Measurements from ENCODE around the gene ATP1B3. TPM values are rescaled to one million over a fixed set of nuclear protein-coding genes. Genes with fewer than 3 reads are reported as not detected.
"Not testable (repeated sequence)": the region's sequence is repeated elsewhere in the genome, so short reads cannot be mapped to it uniquely, and the experiment has no call there.

ATP1B3 gene
- total RNA-seq, 2 donors from 2014 or later: 13.2 to 28.0 TPM

DNA sequence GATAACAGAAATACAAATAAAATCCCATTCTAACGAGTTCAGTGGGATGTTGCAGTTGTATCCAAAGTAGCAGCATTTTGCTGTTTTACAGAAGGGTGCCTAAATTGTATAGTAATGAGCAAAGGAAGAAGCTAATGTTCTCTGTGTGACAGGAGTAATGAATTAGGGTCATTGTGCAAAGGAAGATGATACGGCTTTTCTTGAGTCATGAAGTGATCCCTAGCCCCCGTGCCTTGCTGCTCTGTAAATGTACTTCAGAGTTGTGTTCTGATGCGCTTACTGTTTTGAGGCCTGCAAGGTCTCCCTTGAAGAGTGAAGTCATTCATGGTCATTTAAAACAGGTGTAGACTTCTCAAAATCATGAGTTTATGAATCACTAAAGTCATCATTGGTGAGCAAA is 37.9 kb downstream of the ATP1B3 start:
- no peak overlapping the region for H3K27ac ChIP-seq
- peaks cover 0 to 1% of the 10 kb centered on the region in 2 donors for H3K36me3 ChIP-seq (replicated peaks in 1 of 2; ENCODE audit: insufficient read depth in 1 of 2, low read depth in 2 of 2)
- H3K4me1 ChIP-seq: no peaks in the 10 kb centered on the region
- TF ChIP-seq POLR2A (IDR thresholded peaks at IDR 0.05): no peak
- TF ChIP-seq, protein P1, sequence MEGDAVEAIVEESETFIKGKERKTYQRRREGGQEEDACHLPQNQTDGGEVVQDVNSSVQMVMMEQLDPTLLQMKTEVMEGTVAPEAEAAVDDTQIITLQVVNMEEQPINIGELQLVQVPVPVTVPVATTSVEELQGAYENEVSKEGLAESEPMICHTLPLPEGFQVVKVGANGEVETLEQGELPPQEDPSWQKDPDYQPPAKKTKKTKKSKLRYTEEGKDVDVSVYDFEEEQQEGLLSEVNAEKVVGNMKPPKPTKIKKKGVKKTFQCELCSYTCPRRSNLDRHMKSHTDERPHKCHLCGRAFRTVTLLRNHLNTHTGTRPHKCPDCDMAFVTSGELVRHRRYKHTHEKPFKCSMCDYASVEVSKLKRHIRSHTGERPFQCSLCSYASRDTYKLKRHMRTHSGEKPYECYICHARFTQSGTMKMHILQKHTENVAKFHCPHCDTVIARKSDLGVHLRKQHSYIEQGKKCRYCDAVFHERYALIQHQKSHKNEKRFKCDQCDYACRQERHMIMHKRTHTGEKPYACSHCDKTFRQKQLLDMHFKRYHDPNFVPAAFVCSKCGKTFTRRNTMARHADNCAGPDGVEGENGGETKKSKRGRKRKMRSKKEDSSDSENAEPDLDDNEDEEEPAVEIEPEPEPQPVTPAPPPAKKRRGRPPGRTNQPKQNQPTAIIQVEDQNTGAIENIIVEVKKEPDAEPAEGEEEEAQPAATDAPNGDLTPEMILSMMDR (IDR thresholded peaks at IDR 0.05): no peak
- DNase-seq (no peak), ATAC-seq (no peak)
- no peaks in the 10 kb centered on the region for H3K9me3 ChIP-seq
- no peaks in the 10 kb centered on the region for H3K27me3 ChIP-seq
- H3K4me3 ChIP-seq: no peak overlapping the region
- intact Hi-C loops (cut with DNase I): no loop called here
- 81 to 86% methylated on average over 4 of the region's 4 CpGs for WGBS, 2 donors

DNA sequence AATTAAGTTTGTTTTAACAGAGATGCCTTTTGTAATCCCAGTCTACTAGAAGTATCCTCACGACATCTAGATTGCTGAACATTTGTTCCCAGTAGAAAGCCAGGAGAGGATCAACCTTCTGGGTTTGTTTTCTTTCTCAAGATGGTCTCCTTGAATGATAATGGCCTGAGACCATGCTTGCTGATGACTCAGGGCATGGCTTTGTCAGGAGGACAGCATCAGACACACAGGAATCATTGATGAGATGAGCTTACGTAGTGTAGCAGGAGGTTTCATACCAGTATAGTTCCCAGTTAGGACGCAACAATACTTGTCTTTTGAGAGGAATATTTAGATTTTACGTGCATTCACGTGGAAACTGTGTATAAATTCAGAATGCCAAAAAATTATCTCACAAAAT is 38.6 kb downstream of the ATP1B3 start:
- DNase-seq (no peak), ATAC-seq (no peak)
- no peak for TF ChIP-seq POLR2A (IDR thresholded peaks at IDR 0.05)
- TF ChIP-seq, protein P1 (IDR thresholded peaks at IDR 0.05): no peak
- intact Hi-C loops (cut with DNase I): no loop called here
- WGBS, 2 donors: 89 to 95% methylated on average over 5 of the region's 5 CpGs
- H3K36me3 ChIP-seq (replicated peaks in 1 of 2; ENCODE audit: insufficient read depth in 1 of 2, low read depth in 2 of 2): peaks cover 0 to 2% of the 10 kb centered on the region in 2 donors
- H3K4me1 ChIP-seq: no peaks in the 10 kb centered on the region
- H3K27ac ChIP-seq: no peak overlapping the region
- no peak overlapping the region for H3K4me3 ChIP-seq
- H3K27me3 ChIP-seq: no peaks in the 10 kb centered on the region
- no peaks in the 10 kb centered on the region for H3K9me3 ChIP-seq

DNA sequence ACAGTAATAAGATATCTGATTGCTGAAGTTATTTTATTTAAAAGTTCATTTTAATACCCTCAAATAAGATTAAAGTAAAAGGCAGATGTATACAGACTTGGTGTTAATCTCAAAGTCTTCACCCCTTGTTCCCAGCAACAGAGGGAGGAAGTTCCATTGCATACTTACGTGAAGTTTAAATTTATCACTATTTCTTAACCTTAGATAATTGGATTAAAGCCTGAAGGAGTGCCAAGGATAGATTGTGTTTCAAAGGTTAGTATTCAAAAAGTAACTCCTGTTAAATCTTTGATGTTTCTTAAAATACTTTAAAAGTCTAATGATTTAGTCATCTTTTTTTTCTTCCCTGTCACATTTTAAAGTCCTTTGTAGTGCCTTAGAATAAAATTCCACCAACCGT is 39.3 kb downstream of the ATP1B3 start:
- H3K27ac ChIP-seq: no peak overlapping the region
- WGBS, 2 donors: 76 to 80% methylated on average over 2 of the region's 2 CpGs
- ATAC-seq (no peak), DNase-seq (no peak)
- H3K4me1 ChIP-seq: no peaks in the 10 kb centered on the region
- intact Hi-C loops (cut with DNase I): no loop called here
- no peaks in the 10 kb centered on the region for H3K9me3 ChIP-seq
- TF ChIP-seq, protein P1 (IDR thresholded peaks at IDR 0.05): no peak
- TF ChIP-seq POLR2A (IDR thresholded peaks at IDR 0.05): no peak
- H3K4me3 ChIP-seq: no peak overlapping the region
- no peaks in the 10 kb centered on the region for H3K27me3 ChIP-seq
- peaks cover 0 to 2% of the 10 kb centered on the region in 2 donors for H3K36me3 ChIP-seq (replicated peaks in 1 of 2; ENCODE audit: insufficient read depth in 1 of 2, low read depth in 2 of 2)

DNA sequence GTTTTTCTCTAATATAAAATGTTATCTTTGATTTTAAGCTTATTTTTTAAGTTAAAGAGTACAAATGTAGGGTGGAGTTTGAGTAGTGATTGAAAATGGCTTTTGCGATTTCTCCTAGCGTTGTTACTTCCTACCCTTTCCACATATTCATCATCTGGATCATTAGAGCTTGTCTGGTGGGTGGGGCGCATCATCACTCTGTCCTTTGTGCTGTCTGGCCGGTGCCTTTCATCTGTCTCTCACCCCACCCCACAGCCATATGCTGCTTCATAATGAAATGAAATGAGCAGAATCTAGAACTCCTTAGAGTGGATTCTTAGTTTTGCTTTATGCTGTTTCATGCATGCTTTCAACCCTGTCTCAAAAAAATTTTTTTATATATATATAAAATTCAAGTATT is 44.3 kb downstream of the ATP1B3 start:
- ATAC-seq (no peak), DNase-seq (no peak)
- Histone ChIP-seq H3K4me1 (no peaks in the 10 kb centered on the region), H3K36me3 (replicated peaks in 1 of 2; ENCODE audit: insufficient read depth in 1 of 2, low read depth in 2 of 2) (peaks cover 0 to 2% of the 10 kb centered on the region in 2 donors), H3K27ac (no peak overlapping the region), H3K27me3 (no peaks in the 10 kb centered on the region), H3K9me3 (no peaks in the 10 kb centered on the region), H3K4me3 (no peak overlapping the region)
- TF ChIP-seq POLR2A (IDR thresholded peaks at IDR 0.05): no peak
- TF ChIP-seq, protein P1 (IDR thresholded peaks at IDR 0.05): no peak
- intact Hi-C loops (cut with DNase I): no loop called here
- WGBS, 2 donors: 95 to 96% methylated on average over 4 of the region's 4 CpGs

DNA sequence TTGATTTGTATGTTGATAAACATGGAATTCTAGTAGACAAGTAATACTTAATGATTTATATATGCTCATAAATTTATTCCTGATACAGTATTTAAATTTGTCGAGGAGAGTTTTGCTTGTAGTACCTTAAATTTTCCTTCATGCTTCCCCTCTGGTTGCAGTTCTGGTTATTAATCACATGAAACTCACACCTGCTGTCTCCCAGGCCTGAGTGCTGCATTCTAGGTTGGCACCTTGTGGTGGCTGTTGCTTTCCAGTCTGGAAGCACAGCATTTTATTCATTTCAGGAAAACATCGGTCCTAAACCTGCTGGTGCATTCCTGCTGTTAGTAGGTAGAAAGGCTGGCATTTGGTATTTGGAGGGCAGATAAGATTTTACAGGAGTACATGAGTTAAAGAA is 44.9 kb downstream of the ATP1B3 start:
- H3K9me3 ChIP-seq: no peaks in the 10 kb centered on the region
- intact Hi-C loops (cut with DNase I): no loop called here
- H3K27me3 ChIP-seq: no peaks in the 10 kb centered on the region
- no peak overlapping the region for H3K27ac ChIP-seq
- no peak for ATAC-seq
- H3K4me1 ChIP-seq: no peaks in the 10 kb centered on the region
- peaks cover 0 to 2% of the 10 kb centered on the region in 2 donors for H3K36me3 ChIP-seq (replicated peaks in 1 of 2; ENCODE audit: insufficient read depth in 1 of 2, low read depth in 2 of 2)
- DNase-seq: no peak
- TF ChIP-seq, protein P1 (IDR thresholded peaks at IDR 0.05): no peak
- TF ChIP-seq POLR2A (IDR thresholded peaks at IDR 0.05): no peak
- 67 to 77% methylated on average over 2 of the region's 2 CpGs for WGBS, 2 donors
- no peak overlapping the region for H3K4me3 ChIP-seq

DNA sequence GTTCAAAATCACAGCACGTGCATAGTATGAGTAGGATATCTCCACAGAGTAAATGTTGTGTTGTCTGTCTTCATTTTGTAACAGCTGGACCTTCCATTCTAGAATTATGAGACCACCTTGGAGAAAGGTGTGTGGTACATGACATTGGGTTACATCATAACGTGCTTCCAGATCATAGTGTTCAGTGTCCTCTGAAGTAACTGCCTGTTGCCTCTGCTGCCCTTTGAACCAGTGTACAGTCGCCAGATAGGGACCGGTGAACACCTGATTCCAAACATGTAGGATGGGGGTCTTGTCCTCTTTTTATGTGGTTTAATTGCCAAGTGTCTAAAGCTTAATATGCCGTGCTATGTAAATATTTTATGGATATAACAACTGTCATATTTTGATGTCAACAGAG is 49.2 kb downstream of the ATP1B3 start:
- H3K27ac ChIP-seq; ATAC-seq; H3K27me3 ChIP-seq; H3K4me1 ChIP-seq; H3K4me3 ChIP-seq; DNase-seq; H3K9me3 ChIP-seq; H3K36me3 ChIP-seq (replicated peaks in 1 of 2; ENCODE audit: insufficient read depth in 1 of 2, low read depth in 2 of 2); intact Hi-C loops (cut with DNase I): not testable (repeated sequence)
- WGBS, 2 donors: 89 to 91% methylated on average over 5 of the region's 5 CpGs
